Karpas-422 (cell line): ENCODE measurements around the gene PRKN. TPM values are rescaled to one million over a fixed set of nuclear protein-coding genes. Genes with fewer than 3 reads are reported as not detected.
A peak's percentile ranks its signal among the peaks of the same experiment; 100 is the strongest.

Source experiments
- DNase-seq: peaks from one replicate; pipeline ENCODE4 v3.0.0-alpha.2; 2015
- H2AFZ ChIP-seq: fragments of 200-600 bp; sonication (generic); 2 replicates; pipeline ENCODE4 v1.6.1; 2014; ENCODE audit warnings: antibody characterized with exemption, low read length, mixed read lengths
- H3K27ac ChIP-seq: fragments of 200-600 bp; sonication (generic); 2 replicates; pipeline ENCODE4 v1.5.1; 2014; ENCODE audit warnings: mild to moderate bottlenecking, low read length, moderate library complexity
- H3K27me3 ChIP-seq: fragments of 200-600 bp; sonication (generic); 2 replicates; pipeline ENCODE4 v1.6.1; 2014; ENCODE audit warnings: low read length, mixed read lengths
- H3K36me3 ChIP-seq: fragments of 200-600 bp; sonication (generic); 2 replicates; pipeline ENCODE4 v1.6.1; 2014; ENCODE audit warnings: low read length, mixed read lengths; ENCODE audit not compliant: insufficient read depth
- H3K4me1 ChIP-seq: fragments of 200-600 bp; sonication (generic); 2 replicates; pipeline ENCODE4 v1.6.1; 2014; ENCODE audit warnings: mild to moderate bottlenecking, low read length, mixed read lengths
- H3K4me2 ChIP-seq: fragments of 200-600 bp; sonication (generic); 2 replicates; pipeline ENCODE4 v1.6.1; 2014; ENCODE audit warnings: low read length, low read depth, mild to moderate bottlenecking; ENCODE audit not compliant: poor library complexity, severe bottlenecking
- H3K4me3 ChIP-seq: fragments of 200-600 bp; sonication (generic); 2 replicates; pipeline ENCODE4 v1.5.1; 2014; ENCODE audit warnings: mild to moderate bottlenecking, antibody characterized with exemption, low read length, mixed read lengths
- H3K79me2 ChIP-seq: fragments of 200-600 bp; sonication (generic); 2 replicates; pipeline ENCODE4 v1.6.1; 2014; ENCODE audit warnings: mild to moderate bottlenecking, low read length, mixed read lengths
- H3K9ac ChIP-seq: fragments of 200-600 bp; sonication (generic); 2 replicates; pipeline ENCODE4 v1.6.0; 2014; ENCODE audit warnings: low read length
- H3K9me2 ChIP-seq: fragments of 200-600 bp; sonication (generic), shearing (Covaris generic); replicated peaks from 2 replicates; pipeline ENCODE4 v1.6.0; 2014; ENCODE audit warnings: mild to moderate bottlenecking, low read length, moderate library complexity; ENCODE audit not compliant: insufficient read depth
- H3K9me3 ChIP-seq: fragments of 300-700, 200-600 bp; sonication (generic); 2 replicates; pipeline ENCODE4 v1.6.1; 2014; ENCODE audit warnings: low read length, mixed read lengths
- H4K20me1 ChIP-seq: fragments of 200-600 bp; sonication (generic); 2 replicates; pipeline ENCODE4 v1.6.1; 2014; ENCODE audit warnings: mild to moderate bottlenecking, antibody characterized with exemption, low read length, low read depth; ENCODE audit not compliant: insufficient read depth
- total RNA-seq: library from RNA; depleted of rRNA; stranded (reverse); fragments of >200 nt; shearing (Covaris generic); gene quantifications from 2 replicates; pipeline ENCODE4 v1.2.3, GENCODE V29; 2014; ENCODE audit warnings: low replicate concordance

PRKN gene
- total RNA-seq, 1 experiment from 2014 or later = not detected

DNA sequence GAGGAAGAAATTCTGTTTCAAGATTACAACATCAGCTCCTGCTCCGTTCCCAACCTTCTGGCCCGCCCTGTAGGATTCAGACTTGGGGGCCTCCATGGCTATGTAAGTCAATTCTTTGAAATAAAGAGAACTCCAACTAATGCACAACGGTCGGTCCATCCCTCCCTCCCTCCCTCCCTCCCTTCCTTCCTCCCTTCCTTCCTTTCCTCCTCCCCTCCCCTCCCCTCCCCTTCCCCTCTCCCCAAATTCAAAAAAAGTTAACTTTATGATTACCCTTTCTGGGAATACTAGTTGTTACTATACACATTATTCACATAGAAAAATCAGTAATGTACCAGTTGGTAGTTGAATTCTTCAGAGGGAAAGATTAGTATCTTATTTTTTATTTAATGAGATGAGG, 1274.0 kb downstream of the PRKN start:
- Histone ChIP-seq H3K27ac (no peak overlapping the region), H3K9me3 (no peaks in the 10 kb centered on the region), H3K9me2 (no peaks in the 10 kb centered on the region), H3K4me1 (no peaks in the 10 kb centered on the region), H3K9ac (no peak overlapping the region), H3K4me3 (no peak overlapping the region), H3K27me3 (no peaks in the 10 kb centered on the region), H4K20me1 (no peaks in the 10 kb centered on the region), H3K36me3 (no peaks in the 10 kb centered on the region), H3K79me2 (no peaks in the 10 kb centered on the region), H3K4me2 (no peak overlapping the region), H2AFZ (no peak overlapping the region)
- no peak for DNase-seq

DNA sequence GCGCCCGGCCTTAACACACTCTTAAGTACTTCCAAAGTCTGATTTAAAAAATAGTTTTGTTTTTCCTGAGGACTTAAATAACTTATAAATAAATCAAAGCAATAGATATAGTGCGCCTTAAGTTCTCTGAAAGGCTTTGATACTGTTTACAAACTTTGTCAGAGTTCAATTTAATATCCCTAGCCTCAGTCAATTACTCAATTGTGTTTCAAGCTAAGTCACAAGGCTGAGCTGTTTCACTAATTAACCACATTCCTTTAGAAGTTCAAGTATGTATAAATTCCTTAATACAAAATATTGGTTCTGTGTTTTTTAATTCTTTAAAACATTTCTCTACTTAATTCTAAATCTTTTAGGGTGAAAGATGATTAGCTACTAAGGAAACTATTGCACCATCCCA, 1275.3 kb downstream of the PRKN start:
- no peaks in the 10 kb centered on the region for H3K4me1 ChIP-seq
- no peak for DNase-seq
- no peak overlapping the region for H3K9ac ChIP-seq
- H4K20me1 ChIP-seq = no peaks in the 10 kb centered on the region
- no peak overlapping the region for H3K4me3 ChIP-seq
- no peak overlapping the region for H2AFZ ChIP-seq
- no peak overlapping the region for H3K4me2 ChIP-seq
- no peaks in the 10 kb centered on the region for H3K9me3 ChIP-seq
- H3K79me2 ChIP-seq = no peaks in the 10 kb centered on the region
- no peaks in the 10 kb centered on the region for H3K27me3 ChIP-seq
- no peaks in the 10 kb centered on the region for H3K36me3 ChIP-seq
- no peaks in the 10 kb centered on the region for H3K9me2 ChIP-seq
- no peak overlapping the region for H3K27ac ChIP-seq

GRCh38 chr6:161449521-161449920, 1278.0 kb downstream of the PRKN start:
- no peaks in the 10 kb centered on the region for H4K20me1 ChIP-seq
- peaks cover 1% of the 10 kb centered on the region; the same call in 1 of the 2 replicates for H3K4me1 ChIP-seq
- no peak for DNase-seq
- H3K36me3 ChIP-seq = no peaks in the 10 kb centered on the region
- H3K4me3 ChIP-seq = no peak overlapping the region
- H2AFZ ChIP-seq = no peak overlapping the region
- no peaks in the 10 kb centered on the region for H3K9me2 ChIP-seq
- H3K27ac ChIP-seq = no peak overlapping the region
- no peaks in the 10 kb centered on the region for H3K79me2 ChIP-seq
- no peak overlapping the region for H3K4me2 ChIP-seq
- H3K9me3 ChIP-seq = no peaks in the 10 kb centered on the region
- no peaks in the 10 kb centered on the region for H3K27me3 ChIP-seq
- H3K9ac ChIP-seq = no peak overlapping the region

GRCh38 chr6:161446949-161447348, 1280.6 kb downstream of the PRKN start:
- Histone ChIP-seq H3K79me2 (no peaks in the 10 kb centered on the region), H3K36me3 (no peaks in the 10 kb centered on the region), H4K20me1 (no peaks in the 10 kb centered on the region), H3K9me3 (no peaks in the 10 kb centered on the region), H3K27ac (no peak overlapping the region), H3K9me2 (no peaks in the 10 kb centered on the region), H3K4me3 (no peak overlapping the region), H3K4me1 (peaks cover 12% of the 10 kb centered on the region), H3K27me3 (no peaks in the 10 kb centered on the region), H2AFZ (no peak overlapping the region), H3K4me2 (no peak overlapping the region), H3K9ac (no peak overlapping the region)
- DNase-seq = no peak

DNA sequence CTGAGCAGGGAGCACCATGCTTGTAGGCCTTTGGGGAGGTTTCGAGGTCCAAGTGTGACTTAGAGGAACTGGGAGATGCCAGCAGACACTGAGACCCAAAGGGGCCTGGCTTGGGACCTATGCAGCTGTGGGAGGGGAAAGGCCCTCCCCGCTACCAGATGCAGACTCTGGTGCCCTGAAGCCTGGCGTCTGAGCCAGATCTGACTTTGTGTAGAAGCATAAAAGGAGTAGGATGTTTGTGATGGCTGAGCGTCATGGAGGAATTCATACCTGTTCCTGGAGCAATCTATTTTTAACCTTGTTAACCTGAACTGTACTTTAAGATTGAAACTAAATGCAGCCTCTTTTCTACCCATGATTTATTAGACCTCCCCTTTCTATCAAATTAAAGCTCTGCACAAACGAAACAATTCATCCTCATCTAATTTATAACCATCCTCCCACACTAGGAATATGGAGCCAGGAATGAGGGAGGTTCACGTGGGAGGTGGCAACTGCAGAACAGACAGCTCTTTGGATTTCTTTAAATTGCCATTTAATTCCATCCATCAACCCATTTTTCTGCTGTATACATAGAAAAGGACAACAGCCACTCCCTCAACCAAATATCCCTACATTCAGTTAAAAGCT, 1281.2 kb downstream of the PRKN start:
- DNase-seq = no peak
- Histone ChIP-seq H3K27ac (no peak overlapping the region), H3K79me2 (no peaks in the 10 kb centered on the region), H3K4me2 (no peak overlapping the region), H3K4me3 (no peak overlapping the region), H3K9me3 (no peaks in the 10 kb centered on the region), H3K4me1 (peaks cover 12% of the 10 kb centered on the region), H3K36me3 (no peaks in the 10 kb centered on the region), H3K27me3 (no peaks in the 10 kb centered on the region), H3K9me2 (no peaks in the 10 kb centered on the region), H4K20me1 (no peaks in the 10 kb centered on the region), H3K9ac (no peak overlapping the region), H2AFZ (no peak overlapping the region)

DNA sequence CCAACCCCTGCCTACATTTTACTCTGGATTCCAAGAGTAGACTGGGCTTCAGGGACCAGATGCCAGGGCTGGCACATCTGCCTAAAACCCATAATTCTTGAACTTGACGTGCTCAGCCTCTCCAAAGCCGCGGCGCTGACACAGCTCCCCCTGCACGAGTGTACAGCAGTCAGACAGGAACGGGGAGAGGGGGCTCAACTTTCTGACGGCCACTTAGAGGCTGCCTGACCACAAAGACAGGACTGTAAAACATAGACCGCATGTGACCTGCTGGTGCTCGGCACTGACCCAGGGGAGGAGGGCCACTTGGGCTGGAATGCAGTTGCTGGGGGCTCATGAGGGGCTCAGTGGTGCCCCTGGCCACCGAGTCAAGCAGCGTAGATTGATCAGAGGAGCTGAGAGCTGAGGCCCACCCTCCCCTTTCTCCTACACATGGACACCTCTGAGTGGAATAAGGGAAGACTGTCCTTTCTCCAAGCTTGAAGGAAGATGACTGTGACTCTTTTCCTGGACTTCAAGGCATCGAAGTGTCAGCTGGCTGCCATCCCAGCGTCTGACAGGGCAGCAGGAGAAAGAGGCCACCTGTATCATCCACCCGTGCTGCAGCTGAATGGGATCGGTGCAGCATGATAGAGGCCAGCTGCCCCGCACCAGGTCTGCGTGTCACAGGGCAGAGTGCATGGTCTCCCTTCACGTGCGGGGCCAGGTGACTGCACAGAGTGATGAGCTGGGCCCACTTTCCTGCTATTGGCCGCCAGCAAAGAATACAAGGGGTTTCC, 1282.4 kb downstream of the PRKN start:
- no peak overlapping the region for H3K9ac ChIP-seq
- no peak overlapping the region for H2AFZ ChIP-seq

DNA sequence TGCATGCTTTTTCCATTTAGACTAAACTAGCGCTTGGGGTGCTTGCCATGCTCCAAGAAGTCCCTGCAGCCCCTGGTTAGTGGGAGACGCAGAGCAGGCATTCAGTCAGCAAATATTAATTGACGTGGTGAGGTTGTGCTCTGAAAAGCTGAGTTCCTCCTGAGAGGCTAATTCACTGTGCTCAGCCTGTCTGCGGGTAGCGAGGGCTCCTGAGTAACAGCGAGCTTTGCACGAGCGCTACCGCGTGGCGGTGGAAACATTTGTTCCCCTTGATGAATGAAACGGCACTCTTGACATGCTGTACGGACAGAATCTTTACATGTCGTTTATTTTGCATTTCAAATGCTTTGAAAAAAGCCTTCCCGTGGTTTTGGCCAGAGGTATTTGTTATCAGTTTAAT, 1283.1 kb downstream of the PRKN start:
- Histone ChIP-seq H3K27ac (no peak overlapping the region), H3K4me3 (no peak overlapping the region), H3K36me3 (no peaks in the 10 kb centered on the region), H3K4me1 (peaks cover 12% of the 10 kb centered on the region), H3K9me2 (no peaks in the 10 kb centered on the region), H3K27me3 (no peaks in the 10 kb centered on the region), H2AFZ (peak overlapping the region; percentile 67; the same call in 1 of the 2 replicates), H3K9ac (no peak overlapping the region), H3K9me3 (no peaks in the 10 kb centered on the region), H4K20me1 (no peaks in the 10 kb centered on the region), H3K79me2 (no peaks in the 10 kb centered on the region), H3K4me2 (peak overlapping the region; percentile 12)
- peak; percentile 70 for DNase-seq

More for the DNA sequence above, 1282.4 kb downstream of the PRKN start:
- no peak overlapping the region for H3K27ac ChIP-seq
- H3K27me3 ChIP-seq = no peaks in the 10 kb centered on the region
- H3K9me2 ChIP-seq = no peaks in the 10 kb centered on the region
- peaks cover 12% of the 10 kb centered on the region for H3K4me1 ChIP-seq
- DNase-seq = no peak
- no peaks in the 10 kb centered on the region for H3K36me3 ChIP-seq
- H3K4me3 ChIP-seq = no peak overlapping the region
- H3K9me3 ChIP-seq = no peaks in the 10 kb centered on the region
- no peak overlapping the region for H3K4me2 ChIP-seq
- H3K79me2 ChIP-seq = no peaks in the 10 kb centered on the region
- no peaks in the 10 kb centered on the region for H4K20me1 ChIP-seq

GRCh38 chr6:161443848-161444247, 1283.7 kb downstream of the PRKN start:
- no peaks in the 10 kb centered on the region for H3K27me3 ChIP-seq
- H3K36me3 ChIP-seq = no peaks in the 10 kb centered on the region
- no peaks in the 10 kb centered on the region for H4K20me1 ChIP-seq
- H3K4me3 ChIP-seq = no peak overlapping the region
- no peaks in the 10 kb centered on the region for H3K9me3 ChIP-seq
- peak overlapping the region; percentile 12 for H3K4me2 ChIP-seq
- no peak overlapping the region for H2AFZ ChIP-seq
- 0 out of 2 replicates have a peak overlapping the region, but pooled peaks have one; percentile 11 for H3K9ac ChIP-seq
- peak; percentile 57 for DNase-seq
- H3K4me1 ChIP-seq = peaks cover 19% of the 10 kb centered on the region
- no peaks in the 10 kb centered on the region for H3K9me2 ChIP-seq
- no peaks in the 10 kb centered on the region for H3K79me2 ChIP-seq
- no peak overlapping the region for H3K27ac ChIP-seq
